CD4-positive, CD25-positive, alpha-beta regulatory T cell (primary cell): Measurements from ENCODE around the gene USP31. TPM values are rescaled to one million over a fixed set of nuclear protein-coding genes. Genes with fewer than 3 reads are reported as not detected.

Experiments used
- ATAC-seq, 2 donors: fragments of 150-1000 bp; cut with Tn5 transposase; one replicate each; pipeline ENCODE4 v1.10.0; 2021; ENCODE audit warnings: low read depth in 2 of 2, moderate number of reproducible peaks in 2 of 2, moderate library complexity in 1 of 2
- DNase-seq, 3 donors: peaks; one replicate each; pipeline versions ENCODE4 v3.0.0 to v3.0.0-alpha.2; 2012 to 2022; ENCODE audit warnings: mixed read lengths in 1 of 3
- H3K27ac ChIP-seq: one replicate; pipeline ENCODE4 v1.7.0; 2013; ENCODE audit warnings: mild to moderate bottlenecking, low read length; ENCODE audit not compliant: insufficient read depth, poor library complexity, severe bottlenecking
- H3K27me3 ChIP-seq: one replicate; pipeline ENCODE4 v1.7.0; 2013; ENCODE audit warnings: low read length; ENCODE audit not compliant: control insufficient read depth, insufficient read depth
- H3K36me3 ChIP-seq: one replicate; pipeline ENCODE4 v1.7.0; 2013; ENCODE audit warnings: mild to moderate bottlenecking, low read length, moderate library complexity; ENCODE audit not compliant: control insufficient read depth, insufficient read depth
- H3K4me1 ChIP-seq: 2 replicates; pipeline ENCODE4 v1.7.0; 2013; ENCODE audit warnings: mild to moderate bottlenecking, low read length; ENCODE audit not compliant: insufficient read depth, control insufficient read depth, poor library complexity, severe bottlenecking
- H3K4me3 ChIP-seq: one replicate; pipeline ENCODE4 v1.7.0; 2013; ENCODE audit warnings: low read depth, mild to moderate bottlenecking, low read length, moderate library complexity
- H3K9me3 ChIP-seq, 2 experiments: 1 replicate in 1 of 2; 2 replicates in 1 of 2; pipeline ENCODE4 v1.7.0; 2013; ENCODE audit warnings: low read length in 2 of 2, mild to moderate bottlenecking in 1 of 2, moderate library complexity in 1 of 2; ENCODE audit not compliant: control insufficient read depth in 2 of 2
- H3K27ac Mint-ChIP-seq, 3 donors: one replicate each; pipeline ENCODE4 v1.8.0; 2020 to 2022; ENCODE audit warnings: mild to moderate bottlenecking in 3 of 3, mixed read lengths in 3 of 3, moderate library complexity in 2 of 3
- H3K27me3 Mint-ChIP-seq: one replicate; pipeline ENCODE4 v1.8.0; 2022; ENCODE audit warnings: mild to moderate bottlenecking, mixed read lengths
- H3K36me3 Mint-ChIP-seq: one replicate; pipeline ENCODE4 v1.8.0; 2020; ENCODE audit warnings: mixed read lengths
- H3K4me1 Mint-ChIP-seq, 4 donors: one replicate each; pipeline ENCODE4 v1.8.0; 2020 to 2022; ENCODE audit warnings: mixed read lengths in 4 of 4, mild to moderate bottlenecking in 1 of 4
- H3K4me3 Mint-ChIP-seq, 4 donors: one replicate each; pipeline ENCODE4 v1.8.0; 2020 to 2022; ENCODE audit warnings: mild to moderate bottlenecking in 4 of 4, mixed read lengths in 4 of 4, moderate library complexity in 3 of 4
- H3K9me3 Mint-ChIP-seq, 7 donors: one replicate each; pipeline ENCODE4 v1.8.0; 2020 to 2022; ENCODE audit warnings: mixed read lengths in 7 of 7, mild to moderate bottlenecking in 3 of 7, moderate library complexity in 2 of 7
- polyA plus RNA-seq, 4 donors: library from polyadenylated mRNA; unstranded; fragments of 300-500 nt; fragmentation: Illumina TruSeq; gene quantifications; one replicate each; pipeline ENCODE4 v1.2.3, GENCODE V29; 2021
- total RNA-seq: library from RNA; stranded (reverse); gene quantifications from one replicate; pipeline ENCODE4 v1.2.3, GENCODE V29; 2022

Gene USP31
- total and polyA plus RNA-seq, 5 donors from 2014 or later, result 0.13 to 4.2 (median 0.40) TPM

DNA sequence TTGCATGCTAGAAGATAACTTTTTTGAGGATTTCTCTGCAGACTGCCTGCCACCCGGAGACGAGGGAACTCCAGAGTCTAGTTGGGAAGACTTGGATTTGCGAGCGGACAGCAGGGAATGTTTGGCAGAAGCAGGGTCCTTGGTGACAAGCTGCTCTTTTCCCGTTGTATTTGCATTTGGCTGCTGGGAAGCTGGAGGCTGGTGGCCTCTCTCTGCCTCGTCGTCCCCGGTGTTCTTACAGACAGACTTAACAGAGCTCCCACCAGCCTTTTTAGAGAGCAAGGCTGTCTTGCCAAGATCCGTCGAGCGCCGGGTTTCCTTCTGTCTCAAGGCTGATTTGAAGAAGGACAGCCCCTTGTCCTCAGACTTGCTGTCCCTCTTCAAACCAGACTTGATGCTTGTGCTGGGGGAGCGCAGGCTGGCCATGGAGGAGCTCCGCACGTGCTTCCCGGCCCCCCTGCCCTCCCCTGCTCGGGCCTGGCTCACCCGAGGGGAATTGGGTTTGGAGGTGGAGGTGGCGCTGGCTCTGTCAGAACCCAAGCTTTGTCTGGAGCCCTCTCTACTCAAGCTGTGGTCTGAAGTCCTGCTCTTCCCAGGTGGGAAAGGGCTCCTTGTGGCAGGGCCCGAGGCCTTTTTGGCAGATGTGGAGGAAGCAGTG lies 81.0 kb downstream of the USP31 start:
- Histone ChIP-seq H3K4me3 (no peak overlapping the region), H3K27ac (no peak overlapping the region), H3K27me3 (no peaks in the 10 kb centered on the region), H3K9me3 (no peaks in the 10 kb centered on the region), H3K36me3 (peaks cover 13% of the 10 kb centered on the region), H3K4me1 (no peaks in the 10 kb centered on the region)
- Mint-ChIP-seq H3K4me3 (no peak overlapping the region), H3K4me1 (no peaks in the 10 kb centered on the region), H3K36me3 (peaks cover 26% of the 10 kb centered on the region), H3K27me3 (no peaks in the 10 kb centered on the region), H3K9me3 (no peaks in the 10 kb centered on the region), H3K27ac (no peak overlapping the region)
- DNase-seq (no peak), ATAC-seq (no peak)

DNA sequence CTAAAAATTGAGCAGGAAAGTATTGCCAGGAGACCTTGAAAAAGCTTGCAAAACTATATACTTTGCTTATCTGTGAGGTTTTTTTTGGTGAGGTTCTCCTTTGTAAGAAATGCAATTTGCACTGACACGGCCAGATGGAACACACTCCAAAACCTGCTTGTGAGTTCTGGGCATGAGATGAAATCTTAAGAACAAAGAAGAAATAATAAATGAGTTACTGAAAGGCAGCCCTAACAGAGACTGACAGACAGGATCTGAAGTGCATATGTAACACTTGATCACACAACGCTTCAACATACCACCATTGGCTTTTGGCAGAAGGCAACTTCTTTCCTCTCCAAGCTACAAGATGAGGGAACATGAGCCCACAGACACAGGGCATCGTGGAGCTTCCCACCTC lies 82.6 kb downstream of the USP31 start:
- Histone ChIP-seq H3K36me3 (peaks cover 9% of the 10 kb centered on the region), H3K4me3 (no peak overlapping the region), H3K4me1 (no peaks in the 10 kb centered on the region), H3K27ac (no peak overlapping the region), H3K9me3 (no peaks in the 10 kb centered on the region), H3K27me3 (no peaks in the 10 kb centered on the region)
- DNase-seq, result no peak
- no peak for ATAC-seq
- Mint-ChIP-seq H3K4me1 (no peaks in the 10 kb centered on the region), H3K36me3 (peaks cover 24% of the 10 kb centered on the region), H3K9me3 (peaks cover 0 to 1% (median 0%) of the 10 kb centered on the region in 7 donors), H3K27me3 (no peaks in the 10 kb centered on the region), H3K27ac (no peak overlapping the region), H3K4me3 (no peak overlapping the region)

GRCh38 chr16:23064639-23065038 lies 84.6 kb downstream of the USP31 start:
- no peak for DNase-seq
- peak overlapping the region in 1 of 3 donors; percentile 61 for H3K27ac Mint-ChIP-seq

DNA sequence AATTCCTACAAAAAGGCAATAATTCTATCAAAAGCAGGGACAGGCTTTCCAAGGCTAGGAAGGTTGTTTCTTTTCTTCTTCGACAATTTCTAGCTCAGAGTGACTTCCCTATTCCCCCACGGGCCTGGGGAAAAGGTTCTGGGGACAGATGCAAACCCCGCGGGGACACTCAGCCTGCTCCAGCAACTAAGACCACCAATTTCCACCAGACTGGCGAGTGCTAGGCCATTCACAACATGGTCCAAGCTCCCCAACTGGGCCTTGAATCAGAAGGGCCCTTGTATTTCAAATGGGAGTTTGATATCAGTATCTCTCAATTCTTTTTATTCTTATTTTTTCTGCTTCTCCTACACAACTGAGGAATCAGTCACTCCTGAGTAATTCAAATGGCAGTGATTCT lies 86.7 kb downstream of the USP31 start:
- Histone ChIP-seq H3K36me3 (no peaks in the 10 kb centered on the region), H3K27me3 (no peaks in the 10 kb centered on the region), H3K4me3 (no peak overlapping the region), H3K9me3 (no peaks in the 10 kb centered on the region), H3K27ac (no peak overlapping the region), H3K4me1 (no peaks in the 10 kb centered on the region)
- H3K4me3 Mint-ChIP-seq, result no peak overlapping the region
- DNase-seq (no peak), ATAC-seq (no peak)
- H3K36me3 Mint-ChIP-seq, result peaks cover 3% of the 10 kb centered on the region
- peaks cover 15% of the 10 kb centered on the region for H3K27me3 Mint-ChIP-seq
- peaks cover 0 to 2% (median 0%) of the 10 kb centered on the region in 4 donors for H3K4me1 Mint-ChIP-seq
- H3K27ac Mint-ChIP-seq, result no peak overlapping the region
- H3K9me3 Mint-ChIP-seq, result peaks cover 0 to 1% (median 0%) of the 10 kb centered on the region in 7 donors

More at GRCh38 chr16:23064639-23065038, 84.6 kb downstream of the USP31 start:
- Histone ChIP-seq H3K4me3 (no peak overlapping the region), H3K36me3 (peaks cover 6% of the 10 kb centered on the region), H3K27ac (no peak overlapping the region), H3K9me3 (no peaks in the 10 kb centered on the region), H3K4me1 (no peaks in the 10 kb centered on the region), H3K27me3 (no peaks in the 10 kb centered on the region)
- Mint-ChIP-seq H3K4me1 (peaks cover 0 to 2% (median 0%) of the 10 kb centered on the region in 4 donors), H3K9me3 (peaks cover 0 to 1% (median 0%) of the 10 kb centered on the region in 7 donors), H3K36me3 (peaks cover 17% of the 10 kb centered on the region), H3K4me3 (no peak overlapping the region), H3K27me3 (peaks cover 6% of the 10 kb centered on the region)
- ATAC-seq, result no peak

DNA sequence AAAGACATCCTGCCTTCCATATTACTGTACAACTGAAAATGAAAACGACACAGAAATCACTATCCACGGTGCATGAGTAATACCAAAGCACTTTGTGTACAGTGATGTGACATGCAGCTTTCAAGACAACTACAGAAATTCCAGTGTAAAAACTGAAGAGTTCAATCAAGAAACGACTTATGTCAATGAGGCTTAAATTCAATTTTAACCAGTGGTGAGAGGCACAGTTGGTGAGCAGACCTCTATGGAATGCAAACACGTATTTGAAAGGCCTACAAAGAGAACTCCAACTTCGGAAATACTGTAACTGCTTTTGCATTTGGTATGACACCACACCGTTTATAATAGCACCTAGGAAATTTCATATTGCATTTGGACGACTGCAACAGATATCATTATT lies 87.6 kb downstream of the USP31 start:
- no peak for DNase-seq
- no peaks in the 10 kb centered on the region for H3K27me3 ChIP-seq
- H3K4me1 Mint-ChIP-seq, result peaks cover 0 to 2% (median 0%) of the 10 kb centered on the region in 4 donors

GRCh38 chr16:23060458-23061320 lies 88.6 kb downstream of the USP31 start:
- peaks cover 0 to 2% (median 0%) of the 10 kb centered on the region in 7 donors for H3K9me3 Mint-ChIP-seq
- H3K4me3 ChIP-seq, result no peak overlapping the region
- no peak overlapping the region for H3K27ac ChIP-seq
- DNase-seq, result peak; percentile 33 to 57 (median 43)
- H3K36me3 ChIP-seq, result no peaks in the 10 kb centered on the region
- peaks cover 2% of the 10 kb centered on the region for H3K27me3 ChIP-seq
- ATAC-seq, result peak in 1 of 2 donors; percentile 55
- H3K36me3 Mint-ChIP-seq, result no peaks in the 10 kb centered on the region
- no peaks in the 10 kb centered on the region for H3K4me1 ChIP-seq
- H3K9me3 ChIP-seq, result no peaks in the 10 kb centered on the region
- H3K4me1 Mint-ChIP-seq, result peaks cover 0 to 2% (median 0%) of the 10 kb centered on the region in 4 donors
- no peak overlapping the region for H3K4me3 Mint-ChIP-seq
- H3K27me3 Mint-ChIP-seq, result peaks cover 15% of the 10 kb centered on the region
- no peak overlapping the region for H3K27ac Mint-ChIP-seq

More for the DNA sequence above, 87.6 kb downstream of the USP31 start:
- Mint-ChIP-seq H3K9me3 (peaks cover 0 to 1% (median 0%) of the 10 kb centered on the region in 7 donors), H3K27ac (no peak overlapping the region), H3K4me3 (no peak overlapping the region), H3K36me3 (no peaks in the 10 kb centered on the region), H3K27me3 (peaks cover 15% of the 10 kb centered on the region)
- Histone ChIP-seq H3K4me3 (no peak overlapping the region), H3K27ac (no peak overlapping the region), H3K4me1 (no peaks in the 10 kb centered on the region), H3K36me3 (no peaks in the 10 kb centered on the region), H3K9me3 (no peaks in the 10 kb centered on the region)
- no peak for ATAC-seq

DNA sequence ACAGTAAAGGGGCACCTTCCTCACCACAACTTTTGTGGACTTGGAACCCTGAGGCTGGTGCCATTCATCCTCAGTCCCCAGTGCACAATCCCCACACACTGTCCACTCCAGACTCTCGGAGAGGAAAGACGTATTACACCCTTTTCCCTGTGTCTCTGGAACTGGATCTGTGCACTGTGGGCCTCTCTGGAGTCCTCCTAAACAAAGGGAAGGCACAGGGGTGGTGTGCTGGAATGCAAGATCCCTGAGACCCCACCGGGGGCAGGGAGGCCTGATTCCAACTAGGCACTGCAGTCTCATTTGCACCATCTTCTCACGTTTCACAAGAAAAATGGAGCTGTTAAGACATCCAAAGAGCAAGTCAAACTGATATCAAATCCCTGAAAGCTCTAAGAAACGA lies 89.8 kb downstream of the USP31 start:
- Mint-ChIP-seq H3K9me3 (peaks cover 0 to 2% (median 0%) of the 10 kb centered on the region in 7 donors), H3K27me3 (peaks cover 15% of the 10 kb centered on the region)

More for the DNA sequence above, 89.8 kb downstream of the USP31 start:
- peaks cover 2% of the 10 kb centered on the region for H3K27me3 ChIP-seq
- H3K4me1 ChIP-seq, result no peaks in the 10 kb centered on the region
- DNase-seq (no peak), ATAC-seq (no peak)
- no peaks in the 10 kb centered on the region for H3K36me3 ChIP-seq
- Mint-ChIP-seq H3K4me1 (peaks cover 0 to 2% (median 0%) of the 10 kb centered on the region in 4 donors), H3K36me3 (no peaks in the 10 kb centered on the region), H3K4me3 (no peak overlapping the region), H3K27ac (no peak overlapping the region)
- no peak overlapping the region for H3K4me3 ChIP-seq
- no peaks in the 10 kb centered on the region for H3K9me3 ChIP-seq
- H3K27ac ChIP-seq, result no peak overlapping the region
